IPS-15b (cell line): ENCODE results near the gene SHISA9.

ENCODE experiments used
- H3K27me3 ChIP-seq: one replicate; pipeline ENCODE4 v1.6.1; 2013; ENCODE audit warnings: low read length; ENCODE audit not compliant: control insufficient read depth, insufficient read depth
- H3K36me3 ChIP-seq: one replicate; pipeline ENCODE4 v1.6.1; 2013; ENCODE audit warnings: low read length; ENCODE audit not compliant: control insufficient read depth, insufficient read depth
- H3K4me1 ChIP-seq: one replicate; pipeline ENCODE4 v1.6.1; 2013; ENCODE audit warnings: mild to moderate bottlenecking, low read length; ENCODE audit not compliant: control insufficient read depth, insufficient read depth
- H3K4me3 ChIP-seq: one replicate; pipeline ENCODE4 v1.5.1; 2013; ENCODE audit warnings: low read depth, low read length
- H3K9ac ChIP-seq: one replicate; pipeline ENCODE4 v1.6.1; 2013; ENCODE audit warnings: low read depth, mild to moderate bottlenecking, low read length
- H3K9me3 ChIP-seq: one replicate; pipeline ENCODE4 v1.6.1; 2013; ENCODE audit warnings: mild to moderate bottlenecking, low read length; ENCODE audit not compliant: control insufficient read depth, insufficient read depth

Gene SHISA9

DNA sequence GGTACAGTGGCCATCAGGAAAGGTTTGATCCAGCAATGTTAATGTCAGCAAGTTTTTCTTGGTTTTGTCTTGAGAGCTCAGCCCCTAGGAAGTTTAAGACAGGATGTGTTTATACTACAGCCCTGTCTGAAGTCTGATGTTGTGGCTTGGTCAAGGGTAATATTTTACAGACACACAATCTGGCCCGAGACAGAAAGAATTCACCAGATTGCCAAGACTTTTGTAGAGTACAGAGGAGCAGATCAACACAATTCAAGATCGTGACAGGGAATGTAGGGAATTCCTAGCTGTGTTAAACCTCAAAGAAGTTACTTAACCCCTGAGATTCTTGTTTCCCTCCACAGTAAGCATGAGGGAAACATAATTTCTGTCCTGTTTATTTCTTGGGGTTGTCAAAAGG is 63.1 kb downstream of the SHISA9 start:
- H3K27me3 ChIP-seq: no peaks in the 10 kb centered on the region
- no peak overlapping the region for H3K4me3 ChIP-seq
- no peak overlapping the region for H3K9ac ChIP-seq
- no peaks in the 10 kb centered on the region for H3K4me1 ChIP-seq
- H3K9me3 ChIP-seq: no peaks in the 10 kb centered on the region
- no peaks in the 10 kb centered on the region for H3K36me3 ChIP-seq

DNA sequence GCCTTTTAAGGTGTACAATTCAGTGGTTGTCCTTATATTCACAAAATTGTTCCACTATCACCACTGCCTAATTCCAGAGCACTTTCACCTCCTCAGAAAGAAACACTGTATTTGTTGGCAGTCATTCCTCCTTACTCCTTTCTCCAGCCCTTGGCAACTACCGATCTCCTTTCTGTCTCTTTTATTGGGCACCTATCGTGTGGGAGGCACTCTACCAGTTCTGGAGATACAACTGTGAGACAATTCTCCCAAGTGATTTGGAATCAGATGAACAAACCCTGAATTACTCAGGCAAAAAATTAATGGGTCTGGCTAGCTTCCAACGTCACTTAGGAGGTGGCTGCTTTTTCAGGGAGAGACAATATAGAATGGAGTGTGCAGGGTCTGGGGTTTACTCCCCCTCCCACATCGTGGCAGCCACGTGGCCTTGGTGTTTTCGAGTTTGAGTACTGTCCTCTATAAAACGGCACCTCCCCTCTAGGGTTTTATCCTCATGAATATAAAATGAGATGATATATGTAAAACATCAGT is 63.9 kb downstream of the SHISA9 start:
- H3K4me3 ChIP-seq: no peak overlapping the region
- no peaks in the 10 kb centered on the region for H3K4me1 ChIP-seq
- H3K36me3 ChIP-seq: no peaks in the 10 kb centered on the region
- no peaks in the 10 kb centered on the region for H3K27me3 ChIP-seq
- H3K9ac ChIP-seq: no peak overlapping the region
- H3K9me3 ChIP-seq: no peaks in the 10 kb centered on the region

DNA sequence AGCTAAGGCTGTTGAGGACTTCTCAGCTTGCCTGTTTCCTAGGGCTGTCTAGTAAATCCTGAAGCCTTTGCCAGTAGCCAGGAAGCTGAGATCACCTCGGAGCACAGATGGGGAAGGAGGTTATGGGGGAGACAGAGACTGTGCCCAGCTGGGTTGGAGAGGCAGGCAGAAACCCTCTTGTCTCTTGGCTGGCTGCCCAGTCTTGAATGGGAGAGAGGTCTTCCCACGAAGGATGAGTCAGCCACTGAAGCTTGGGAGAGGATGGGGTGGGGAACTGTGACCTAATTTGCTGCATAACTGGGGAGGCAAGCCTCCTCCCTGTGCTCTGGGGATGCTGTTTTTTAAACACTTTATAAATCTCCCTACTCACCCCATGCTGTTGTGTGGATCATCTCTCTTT is 69.8 kb downstream of the SHISA9 start:
- Histone ChIP-seq H3K27me3 (no peaks in the 10 kb centered on the region), H3K9me3 (no peaks in the 10 kb centered on the region), H3K4me1 (peaks cover 3% of the 10 kb centered on the region), H3K9ac (no peak overlapping the region), H3K4me3 (no peak overlapping the region), H3K36me3 (no peaks in the 10 kb centered on the region)

DNA sequence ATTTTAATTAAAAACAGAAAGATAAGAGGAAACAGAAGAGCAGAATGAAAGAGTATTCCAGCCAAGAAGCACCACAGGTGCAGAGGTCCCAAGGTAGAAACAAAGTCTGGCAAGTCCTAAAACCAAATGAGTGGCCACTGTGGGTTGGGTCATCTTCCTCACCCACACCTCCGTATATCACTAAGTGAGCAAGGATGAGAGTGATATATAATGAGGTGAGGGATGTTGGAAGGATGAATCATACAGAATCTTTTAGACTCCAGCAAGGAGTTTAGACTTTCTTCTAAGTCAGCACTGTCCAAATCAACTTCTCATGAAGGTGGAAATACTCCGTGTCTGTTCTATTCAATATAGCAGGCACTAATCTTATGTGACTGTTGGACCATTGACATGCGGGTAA is 70.8 kb downstream of the SHISA9 start:
- H3K4me1 ChIP-seq: peaks cover 3% of the 10 kb centered on the region
- no peak overlapping the region for H3K9ac ChIP-seq
- no peaks in the 10 kb centered on the region for H3K9me3 ChIP-seq
- H3K4me3 ChIP-seq: no peak overlapping the region
- no peaks in the 10 kb centered on the region for H3K36me3 ChIP-seq
- H3K27me3 ChIP-seq: no peaks in the 10 kb centered on the region

DNA sequence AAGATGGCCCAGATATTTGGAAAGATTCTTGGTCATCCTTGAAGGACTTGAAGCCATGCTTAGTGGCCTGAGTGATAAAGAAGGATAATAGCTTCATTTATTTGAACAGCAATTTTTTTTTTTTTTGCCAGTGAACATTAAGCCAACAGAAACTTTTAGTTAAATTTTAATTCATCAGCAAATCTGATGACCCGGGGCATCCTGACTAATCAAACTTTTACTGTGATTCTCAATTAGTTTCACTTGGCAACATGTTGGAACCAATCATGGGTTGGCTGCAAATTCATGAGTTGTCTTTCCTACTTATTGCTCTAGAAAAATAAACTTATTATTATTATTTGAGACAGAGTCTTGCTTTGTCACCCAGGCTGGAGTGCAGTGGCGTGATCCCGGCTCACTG is 74.4 kb downstream of the SHISA9 start:
- H3K36me3 ChIP-seq: no peaks in the 10 kb centered on the region
- no peak overlapping the region for H3K9ac ChIP-seq
- no peak overlapping the region for H3K4me3 ChIP-seq
- H3K27me3 ChIP-seq: no peaks in the 10 kb centered on the region
- no peaks in the 10 kb centered on the region for H3K9me3 ChIP-seq
- peaks cover 3% of the 10 kb centered on the region for H3K4me1 ChIP-seq

DNA sequence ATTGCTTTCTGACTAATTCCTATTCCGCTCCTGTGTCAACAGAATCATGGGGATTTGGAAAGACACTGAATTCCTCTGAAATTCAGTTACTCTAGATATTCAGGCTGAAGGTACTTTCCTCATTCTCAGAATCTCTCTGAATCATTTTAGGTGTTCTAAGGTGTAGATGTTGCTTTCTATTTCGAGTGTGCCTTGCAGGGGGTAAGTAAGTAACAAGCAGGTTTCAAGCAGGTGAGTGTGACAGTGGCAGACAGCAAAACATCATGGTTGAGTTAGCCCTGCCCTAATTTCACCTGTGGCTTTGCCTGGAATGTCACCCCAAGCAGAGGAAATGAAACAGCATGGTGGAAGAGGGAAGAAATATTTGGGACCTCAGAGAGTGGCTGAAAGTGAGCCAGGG is 75.1 kb downstream of the SHISA9 start:
- no peaks in the 10 kb centered on the region for H3K9me3 ChIP-seq
- H3K9ac ChIP-seq: no peak overlapping the region
- H3K4me3 ChIP-seq: no peak overlapping the region
- no peaks in the 10 kb centered on the region for H3K4me1 ChIP-seq
- no peaks in the 10 kb centered on the region for H3K36me3 ChIP-seq
- no peaks in the 10 kb centered on the region for H3K27me3 ChIP-seq

DNA sequence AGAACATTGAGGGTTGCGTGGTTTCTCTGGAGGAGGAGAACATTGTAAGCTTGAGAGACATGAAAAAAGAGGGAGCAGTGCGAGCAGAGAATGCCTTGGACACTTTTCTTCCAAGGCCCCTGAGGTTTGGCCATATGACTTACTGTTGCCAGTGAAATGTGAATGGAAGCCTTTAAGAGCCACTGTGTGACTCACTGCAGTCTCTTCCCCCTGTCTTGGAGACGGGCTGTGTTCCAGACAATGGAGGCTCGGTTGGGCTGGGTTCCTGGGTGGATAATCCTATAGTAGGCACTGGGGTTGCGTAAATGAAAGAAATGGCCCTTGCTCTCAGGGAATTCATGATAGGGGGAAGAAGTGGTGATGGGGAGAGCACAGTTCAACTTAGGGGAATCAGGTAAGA is 75.5 kb downstream of the SHISA9 start:
- Histone ChIP-seq H3K36me3 (no peaks in the 10 kb centered on the region), H3K4me3 (no peak overlapping the region), H3K9ac (no peak overlapping the region), H3K9me3 (no peaks in the 10 kb centered on the region), H3K27me3 (no peaks in the 10 kb centered on the region), H3K4me1 (no peaks in the 10 kb centered on the region)

DNA sequence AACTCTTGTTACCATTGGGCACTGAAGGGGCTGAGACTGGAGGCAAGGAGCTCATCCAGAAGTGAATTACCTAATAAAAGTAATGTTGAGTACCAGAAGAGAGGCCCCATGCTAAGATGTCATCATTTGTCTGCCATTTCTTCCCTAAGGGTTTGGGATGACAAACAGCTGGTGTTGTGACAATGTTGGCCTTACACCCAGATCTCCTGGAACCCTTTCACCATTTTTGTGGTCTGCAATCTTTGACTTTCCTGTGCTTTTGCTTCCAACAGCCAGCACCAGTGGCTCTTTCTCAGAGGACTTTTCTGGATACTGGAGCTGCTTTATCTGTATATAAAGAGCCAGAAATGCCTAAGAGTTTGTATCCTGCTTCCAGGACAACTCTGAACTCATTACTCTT is 84.1 kb downstream of the SHISA9 start:
- no peak overlapping the region for H3K4me3 ChIP-seq
- no peaks in the 10 kb centered on the region for H3K36me3 ChIP-seq
- H3K9me3 ChIP-seq: no peaks in the 10 kb centered on the region
- H3K27me3 ChIP-seq: no peaks in the 10 kb centered on the region
- H3K9ac ChIP-seq: no peak overlapping the region
- H3K4me1 ChIP-seq: no peaks in the 10 kb centered on the region

DNA sequence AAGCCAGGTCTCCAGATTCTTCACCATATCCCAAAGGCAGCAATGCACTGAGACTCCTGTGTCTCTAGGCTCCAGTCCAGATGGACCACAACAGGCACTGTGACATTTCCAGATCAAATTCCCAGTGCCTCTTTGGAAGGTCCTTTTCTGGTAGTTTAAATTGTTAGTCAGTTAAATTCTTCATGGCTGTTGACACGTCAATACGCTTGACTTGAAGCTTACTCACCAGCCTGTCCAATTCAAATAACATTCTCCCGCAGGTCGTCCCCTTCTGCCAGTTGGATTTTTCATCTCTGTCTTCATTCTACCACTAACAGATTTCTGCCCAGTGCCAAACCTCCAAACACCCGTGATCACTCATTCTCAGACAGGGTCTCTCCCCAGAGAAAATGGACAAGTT is 86.7 kb downstream of the SHISA9 start:
- no peaks in the 10 kb centered on the region for H3K27me3 ChIP-seq
- H3K4me3 ChIP-seq: no peak overlapping the region
- H3K9ac ChIP-seq: no peak overlapping the region
- H3K9me3 ChIP-seq: no peaks in the 10 kb centered on the region
- H3K4me1 ChIP-seq: no peaks in the 10 kb centered on the region
- no peaks in the 10 kb centered on the region for H3K36me3 ChIP-seq

DNA sequence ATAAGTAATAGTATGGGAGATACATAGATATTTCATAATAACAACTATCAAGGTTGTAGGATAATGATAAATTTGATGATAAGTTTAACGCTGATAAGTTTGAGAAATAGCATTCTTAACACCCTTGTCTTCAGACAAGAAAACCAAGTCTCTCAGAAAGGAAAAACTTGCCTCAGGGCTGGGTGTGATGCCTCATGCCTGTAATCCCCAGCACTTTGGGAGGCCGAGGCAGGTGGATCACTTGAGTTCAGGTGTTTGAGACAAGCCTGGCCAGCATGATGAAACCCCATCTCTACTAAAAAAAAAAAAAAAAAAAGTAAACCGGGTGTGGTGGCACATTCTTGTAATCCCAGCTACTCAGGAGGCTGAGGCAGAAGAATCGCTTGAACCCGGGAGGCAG is 90.7 kb downstream of the SHISA9 start:
- no peak overlapping the region for H3K9ac ChIP-seq
- no peaks in the 10 kb centered on the region for H3K9me3 ChIP-seq
- H3K27me3 ChIP-seq: no peaks in the 10 kb centered on the region
- H3K4me1 ChIP-seq: peaks cover 8% of the 10 kb centered on the region
- H3K36me3 ChIP-seq: no peaks in the 10 kb centered on the region
- no peak overlapping the region for H3K4me3 ChIP-seq

DNA sequence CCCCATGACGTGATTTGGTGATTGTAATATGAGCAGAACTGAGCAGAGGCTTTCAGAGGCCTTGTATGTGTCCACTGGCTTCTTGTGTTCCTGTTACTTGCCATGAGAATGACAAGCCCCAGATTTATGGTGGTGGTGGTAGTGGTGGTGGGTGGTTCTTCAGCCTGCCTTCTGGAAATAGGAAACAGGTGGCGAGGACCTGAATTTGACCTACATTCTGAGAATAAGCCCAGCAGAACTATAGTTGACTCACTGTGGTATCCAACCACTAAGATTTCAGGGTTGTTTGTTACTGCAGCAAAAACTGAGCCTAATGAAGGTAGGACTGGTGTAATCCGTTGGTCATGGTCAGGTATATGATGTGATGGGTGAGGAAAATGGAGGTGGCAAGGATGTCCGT is 93.0 kb downstream of the SHISA9 start:
- Histone ChIP-seq H3K4me3 (no peak overlapping the region), H3K27me3 (no peaks in the 10 kb centered on the region), H3K4me1 (peaks cover 8% of the 10 kb centered on the region), H3K36me3 (no peaks in the 10 kb centered on the region), H3K9me3 (no peaks in the 10 kb centered on the region), H3K9ac (no peak overlapping the region)

DNA sequence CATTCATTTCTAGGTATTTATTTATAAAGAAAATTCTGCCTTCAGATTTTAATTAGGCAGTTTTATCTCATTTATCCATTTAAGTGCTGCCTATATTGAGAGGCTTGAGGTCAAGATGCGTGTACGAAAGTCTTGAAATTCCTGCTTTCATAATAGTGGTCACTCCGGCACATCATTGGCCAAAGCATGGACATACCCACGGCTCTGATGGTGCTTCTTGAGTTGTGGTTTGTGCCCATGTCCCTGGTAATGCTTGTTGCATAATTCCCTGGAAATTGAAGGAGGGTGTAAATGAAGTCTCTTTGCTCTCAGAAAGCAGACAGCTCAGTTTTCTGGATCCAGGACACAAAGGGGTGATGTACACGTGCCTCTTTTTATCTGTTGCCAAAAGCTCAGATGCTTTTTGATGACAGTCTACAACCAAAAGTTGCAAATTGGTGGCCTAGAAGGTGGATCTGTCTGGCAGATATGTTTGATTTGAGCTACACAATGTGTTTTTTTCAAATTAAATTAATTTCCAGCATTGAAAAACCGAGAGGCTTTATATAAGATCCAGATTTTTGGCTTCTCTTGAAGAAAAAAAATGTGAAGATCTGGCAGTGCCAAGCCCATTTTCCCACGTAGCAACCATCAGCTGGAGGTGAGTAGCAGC is 94.4 kb downstream of the SHISA9 start:
- Histone ChIP-seq H3K27me3 (no peaks in the 10 kb centered on the region), H3K4me1 (peaks cover 8% of the 10 kb centered on the region), H3K9ac (no peak overlapping the region), H3K4me3 (no peak overlapping the region), H3K9me3 (no peaks in the 10 kb centered on the region), H3K36me3 (no peaks in the 10 kb centered on the region)
